Smooth muscle cell (in vitro differentiated cells): ENCODE measurements around the gene PAMR1. TPM values are rescaled to one million over a fixed set of nuclear protein-coding genes. Genes with fewer than 3 reads are reported as not detected.

Source experiments
- DNase-seq: peaks from one replicate; lab custom pipeline; 2025; ENCODE audit not compliant: unreplicated experiment; lab: John Stamatoyannopoulos, UW
- H2AFZ ChIP-seq: fragments of 200-600 bp; sonication (generic); 2 replicates; pipeline ENCODE4 v1.6.0; 2016; ENCODE audit warnings: antibody characterized with exemption, low read depth, mild to moderate bottlenecking
- H3F3A ChIP-seq: fragments of 200-600 bp; sonication (generic); 2 replicates; pipeline ENCODE4 v1.6.0; 2017; ENCODE audit warnings: antibody characterized with exemption, low read depth
- H3K27ac ChIP-seq: fragments of 200-600 bp; sonication (generic); 2 replicates; pipeline ENCODE4 v1.5.1; 2016; ENCODE audit warnings: low read depth, mild to moderate bottlenecking
- H3K27me3 ChIP-seq: fragments of 200-600 bp; sonication (generic); 2 replicates; pipeline ENCODE4 v1.6.1; 2016; ENCODE audit warnings: low read depth, mild to moderate bottlenecking
- H3K36me3 ChIP-seq: fragments of 200-600 bp; sonication (generic); 2 replicates; pipeline ENCODE4 v1.5.1; 2016; ENCODE audit warnings: low read depth
- H3K4me1 ChIP-seq: fragments of 200-600 bp; sonication (generic); 2 replicates; pipeline ENCODE4 v1.5.1; 2016; ENCODE audit warnings: low read depth
- H3K4me2 ChIP-seq: fragments of 200-600 bp; sonication (generic); 2 replicates; pipeline ENCODE4 v1.6.0; 2016; ENCODE audit warnings: mild to moderate bottlenecking
- H3K4me3 ChIP-seq: fragments of 200-600 bp; sonication (generic); 2 replicates; pipeline ENCODE4 v1.5.1; 2016; ENCODE audit warnings: mild to moderate bottlenecking
- H3K79me2 ChIP-seq: fragments of 200-600 bp; sonication (generic); 2 replicates; pipeline ENCODE4 v1.6.0; 2016; ENCODE audit warnings: low read depth, mild to moderate bottlenecking
- H3K9ac ChIP-seq: fragments of 200-600 bp; sonication (generic); 2 replicates; pipeline ENCODE4 v1.6.0; 2016; ENCODE audit warnings: low read depth
- H3K9me3 ChIP-seq: fragments of 200-600 bp; sonication (generic); replicated peaks from 2 replicates; pipeline ENCODE4 v1.5.1; 2016; ENCODE audit warnings: low read depth
- H4K20me1 ChIP-seq: fragments of 200-600 bp; sonication (generic); 2 replicates; pipeline ENCODE4 v1.6.0; 2016; ENCODE audit warnings: low read depth
- WGBS: methylation state at CpG from one replicate; pipeline ENCODE4 v1.1.7; 2016; ENCODE audit warnings: low lambda C conversion rate; 5-methylcytosine and 5-hydroxymethylcytosine counted together
- polyA plus RNA-seq: library from polyadenylated mRNA; unstranded; fragments of >200 nt; fragmentation: Nextera tagmentation; extraction: Ambion mirVana; gene quantifications from 2 replicates; pipeline ENCODE4 v1.2.1, GENCODE V29; 2016
- total RNA-seq: library from RNA; depleted of rRNA; stranded (reverse); fragments of >200 nt; gene quantifications from 2 replicates; pipeline ENCODE4 v1.2.3, GENCODE V29; 2014
- TF ChIP-seq, protein P1 (sequence below): fragments of 200-600 bp; sonication (generic); IDR thresholded peaks from 2 replicates; pipeline ENCODE4 v1.5.1; 2017; ENCODE audit warnings: borderline replicate concordance, mild to moderate bottlenecking, antibody characterized with exemption; ENCODE audit not compliant: insufficient read depth, poor library complexity, severe bottlenecking

Gene PAMR1
- total and polyA plus RNA-seq, 2 experiments from 2014 or later: 87.7 to 128 TPM

DNA sequence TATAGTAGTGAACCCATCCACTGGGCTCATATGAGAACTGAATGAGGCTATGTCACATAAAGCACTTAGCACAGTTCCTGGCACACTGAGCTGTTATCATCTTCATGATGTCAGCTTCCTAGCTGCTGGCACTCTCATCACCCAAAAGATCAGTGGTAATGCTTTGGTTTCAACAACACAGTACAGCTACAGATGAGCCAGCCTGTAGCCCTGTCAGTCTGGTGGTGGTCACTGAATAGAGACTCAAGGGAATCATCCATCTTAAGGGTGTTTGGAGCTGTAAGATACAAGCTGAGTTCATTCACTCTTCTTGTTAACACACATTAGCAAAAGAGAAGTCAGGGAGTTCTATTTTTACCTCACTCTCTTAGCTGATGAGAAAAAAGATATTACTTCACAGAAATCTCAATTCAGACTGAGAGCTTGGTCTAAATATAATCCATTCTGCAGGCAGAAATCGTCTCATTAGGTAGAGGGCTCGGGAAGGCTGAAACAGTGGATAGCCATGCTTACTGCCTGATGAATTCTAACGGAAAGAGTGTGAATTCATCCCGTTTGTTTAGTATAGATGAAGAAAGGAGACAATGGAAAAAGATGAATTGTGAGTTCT is 99.7 kb downstream of the PAMR1 start:
- Histone ChIP-seq H4K20me1 (no peaks in the 10 kb centered on the region), H3K4me1 (no peaks in the 10 kb centered on the region), H3K27ac (no peak overlapping the region), H3K4me3 (no peak overlapping the region), H3K36me3 (no peaks in the 10 kb centered on the region), H3K79me2 (no peaks in the 10 kb centered on the region), H2AFZ (no peak overlapping the region), H3K27me3 (peaks cover 44% of the 10 kb centered on the region), H3K4me2 (no peak overlapping the region), H3F3A (no peaks in the 10 kb centered on the region), H3K9me3 (no peaks in the 10 kb centered on the region), H3K9ac (no peak overlapping the region)
- WGBS: 86% methylated on average over 4 of the region's 4 CpGs
- TF ChIP-seq, protein P1, sequence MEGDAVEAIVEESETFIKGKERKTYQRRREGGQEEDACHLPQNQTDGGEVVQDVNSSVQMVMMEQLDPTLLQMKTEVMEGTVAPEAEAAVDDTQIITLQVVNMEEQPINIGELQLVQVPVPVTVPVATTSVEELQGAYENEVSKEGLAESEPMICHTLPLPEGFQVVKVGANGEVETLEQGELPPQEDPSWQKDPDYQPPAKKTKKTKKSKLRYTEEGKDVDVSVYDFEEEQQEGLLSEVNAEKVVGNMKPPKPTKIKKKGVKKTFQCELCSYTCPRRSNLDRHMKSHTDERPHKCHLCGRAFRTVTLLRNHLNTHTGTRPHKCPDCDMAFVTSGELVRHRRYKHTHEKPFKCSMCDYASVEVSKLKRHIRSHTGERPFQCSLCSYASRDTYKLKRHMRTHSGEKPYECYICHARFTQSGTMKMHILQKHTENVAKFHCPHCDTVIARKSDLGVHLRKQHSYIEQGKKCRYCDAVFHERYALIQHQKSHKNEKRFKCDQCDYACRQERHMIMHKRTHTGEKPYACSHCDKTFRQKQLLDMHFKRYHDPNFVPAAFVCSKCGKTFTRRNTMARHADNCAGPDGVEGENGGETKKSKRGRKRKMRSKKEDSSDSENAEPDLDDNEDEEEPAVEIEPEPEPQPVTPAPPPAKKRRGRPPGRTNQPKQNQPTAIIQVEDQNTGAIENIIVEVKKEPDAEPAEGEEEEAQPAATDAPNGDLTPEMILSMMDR: no peak
- DNase-seq: no peak

DNA sequence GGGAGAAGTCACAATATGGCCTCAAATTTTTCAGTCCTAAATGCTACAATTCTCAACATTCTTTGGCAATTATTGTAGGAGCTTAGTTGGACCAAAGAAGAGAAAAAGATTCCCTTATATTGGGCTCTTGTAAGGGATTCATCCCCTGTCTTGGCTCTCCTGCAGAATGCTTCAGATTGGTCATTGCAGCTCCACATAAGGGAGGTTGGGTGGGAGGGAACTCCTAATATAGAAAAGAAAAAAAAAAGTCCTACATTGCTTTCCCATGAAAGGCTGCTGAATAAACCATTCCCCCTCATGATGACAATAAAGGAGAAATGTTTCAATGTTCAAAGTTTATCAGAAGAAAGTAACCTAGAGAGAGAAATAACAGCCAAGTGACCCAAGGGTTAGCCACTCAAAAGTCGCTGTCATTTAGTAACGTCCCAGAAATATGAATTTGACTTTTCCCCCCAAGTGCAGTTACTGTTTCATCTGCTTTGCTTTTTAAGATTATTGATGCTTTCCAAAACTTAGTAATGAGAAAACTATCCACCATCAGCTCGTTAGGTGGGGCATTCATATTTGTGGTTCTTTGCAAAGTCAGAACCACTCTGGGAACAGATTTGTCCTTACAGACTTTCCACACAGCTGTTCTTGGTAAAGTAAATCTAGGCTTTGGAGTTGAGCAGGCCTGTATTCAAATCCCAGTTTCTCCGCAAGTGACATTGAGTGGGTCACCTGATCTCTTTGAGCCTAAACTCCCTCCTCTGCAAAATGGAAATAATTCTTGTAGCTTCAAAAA is 101.1 kb downstream of the PAMR1 start:
- TF ChIP-seq, protein P1: no peak
- Histone ChIP-seq H3K27me3 (peaks cover 57% of the 10 kb centered on the region), H3K4me1 (peaks cover 10% of the 10 kb centered on the region), H3K4me2 (no peak overlapping the region), H3K36me3 (no peaks in the 10 kb centered on the region), H2AFZ (no peak overlapping the region), H3K4me3 (no peak overlapping the region), H3K27ac (no peak overlapping the region), H3K79me2 (no peaks in the 10 kb centered on the region), H4K20me1 (peaks cover 4% of the 10 kb centered on the region), H3K9me3 (no peaks in the 10 kb centered on the region), H3K9ac (no peak overlapping the region), H3F3A (no peaks in the 10 kb centered on the region)
- 81% methylated on average over 4 of the region's 4 CpGs for WGBS
- no peak for DNase-seq

DNA sequence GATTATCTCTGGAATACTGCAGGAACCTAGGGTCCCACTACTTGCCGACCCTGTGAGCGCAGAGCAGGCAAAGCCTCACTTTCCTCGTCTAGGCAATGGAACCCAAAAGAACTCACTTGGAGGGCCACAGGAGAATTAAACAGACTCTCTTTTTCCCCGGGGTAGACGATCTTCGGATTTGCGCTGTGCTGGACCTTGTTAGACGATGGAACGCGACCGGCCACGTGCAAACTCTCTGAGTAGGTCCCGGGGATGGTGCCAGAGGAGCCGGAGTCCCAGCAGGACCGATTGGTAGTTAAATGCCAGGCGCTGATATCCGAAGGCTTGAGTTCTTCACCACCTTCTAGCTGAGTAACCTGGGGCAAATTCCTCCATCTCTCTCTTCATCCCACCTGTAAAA is 105.0 kb downstream of the PAMR1 start:
- H3K4me3 ChIP-seq: peak overlapping the region; percentile 57
- peaks cover 4% of the 10 kb centered on the region for H4K20me1 ChIP-seq
- H3K27me3 ChIP-seq: peaks cover 93% of the 10 kb centered on the region
- 8% methylated on average over 17 of the region's 17 CpGs for WGBS
- H3K27ac ChIP-seq: no peak overlapping the region
- H3K36me3 ChIP-seq: no peaks in the 10 kb centered on the region
- no peak overlapping the region for H2AFZ ChIP-seq
- H3K79me2 ChIP-seq: no peaks in the 10 kb centered on the region
- no peak overlapping the region for H3K9ac ChIP-seq
- H3F3A ChIP-seq: no peaks in the 10 kb centered on the region
- TF ChIP-seq, protein P1: no peak
- DNase-seq: no peak
- peaks cover 27% of the 10 kb centered on the region for H3K4me1 ChIP-seq
- H3K9me3 ChIP-seq: no peaks in the 10 kb centered on the region
- peak overlapping the region; percentile 97 for H3K4me2 ChIP-seq
